SK-N-DZ (cell line): Measurements from ENCODE around the gene CBARP.

Source experiments
- DNase-seq: peaks from one replicate; pipeline ENCODE4 v3.0.0-alpha.2; 2015; ENCODE audit warnings: low spot score

CBARP gene

DNA sequence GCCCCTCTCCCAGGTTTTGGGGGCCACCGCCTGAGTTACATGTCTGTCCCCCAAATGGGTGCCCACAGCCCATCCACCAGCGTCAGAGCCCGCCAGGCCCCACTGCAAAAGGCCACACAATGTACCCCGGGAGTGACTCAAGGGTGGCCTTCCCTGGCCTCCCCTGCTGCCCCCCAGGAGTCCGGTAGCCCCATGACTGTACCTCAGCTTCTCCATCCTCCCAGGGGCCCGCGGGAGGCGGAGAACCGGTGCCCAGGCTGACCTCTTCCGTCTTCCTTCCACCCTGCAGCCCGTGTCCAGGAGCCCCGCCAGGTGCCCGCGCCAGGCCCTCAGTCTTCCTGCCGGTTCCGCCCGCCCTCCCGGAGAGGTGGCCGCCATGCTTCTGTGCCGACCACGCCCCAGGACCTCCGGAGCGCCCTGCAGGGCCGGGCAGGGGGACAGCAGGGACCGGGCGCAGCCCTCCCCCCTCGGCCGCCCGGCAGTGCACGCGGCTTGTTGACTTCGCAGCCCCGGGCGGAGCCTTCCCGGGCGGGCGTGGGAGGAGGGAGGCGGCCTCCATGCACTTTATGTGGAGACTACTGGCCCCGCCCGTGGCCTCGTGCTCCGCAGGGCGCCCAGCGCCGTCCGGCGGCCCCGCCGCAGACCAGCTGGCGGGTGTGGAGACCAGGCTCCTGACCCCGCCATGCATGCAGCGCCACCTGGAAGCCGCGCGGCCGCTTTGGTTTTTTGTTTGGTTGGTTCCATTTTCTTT, 10.3 kb downstream of the CBARP start:
- DNase-seq = no peak

DNA sequence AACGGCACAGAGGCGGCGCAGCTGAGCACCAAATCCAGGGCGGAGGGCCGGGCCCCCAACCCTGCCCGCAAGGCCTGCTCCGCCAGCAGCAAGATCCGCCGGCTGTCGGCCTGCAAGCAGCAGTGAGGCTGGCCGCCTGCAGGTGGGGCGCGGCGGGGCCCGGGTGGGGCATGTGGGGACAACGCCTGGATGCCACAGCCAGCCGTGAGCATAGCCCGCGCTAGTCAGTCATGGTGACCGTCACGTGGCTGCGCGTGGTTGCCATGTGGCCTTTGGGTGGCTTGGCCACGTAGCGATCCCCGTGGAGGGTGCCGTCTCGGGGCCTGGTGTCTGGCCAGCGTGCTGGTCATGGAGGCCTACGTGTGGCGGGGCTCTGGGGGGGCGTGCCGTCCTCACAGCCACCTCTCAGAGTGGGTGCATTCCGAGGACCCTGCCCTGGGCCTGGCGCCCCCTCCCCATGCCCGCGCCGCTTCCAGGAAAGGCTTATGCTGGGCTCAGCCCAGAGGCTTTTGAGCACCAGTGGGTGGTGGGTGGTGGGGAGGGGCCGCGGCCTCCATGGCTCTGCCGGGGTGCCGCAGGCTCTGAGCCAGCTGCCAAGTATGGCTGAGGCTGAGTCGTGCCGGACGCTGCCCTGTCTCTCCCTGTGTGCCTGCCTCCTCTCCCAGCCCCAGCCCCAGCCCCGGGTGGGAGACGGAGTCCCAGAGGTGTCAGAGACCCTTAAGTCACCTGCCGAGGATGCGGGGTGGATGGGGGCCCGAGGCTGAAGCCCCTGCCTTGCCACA, 11.1 kb downstream of the CBARP start:
- DNase-seq = no peak

DNA sequence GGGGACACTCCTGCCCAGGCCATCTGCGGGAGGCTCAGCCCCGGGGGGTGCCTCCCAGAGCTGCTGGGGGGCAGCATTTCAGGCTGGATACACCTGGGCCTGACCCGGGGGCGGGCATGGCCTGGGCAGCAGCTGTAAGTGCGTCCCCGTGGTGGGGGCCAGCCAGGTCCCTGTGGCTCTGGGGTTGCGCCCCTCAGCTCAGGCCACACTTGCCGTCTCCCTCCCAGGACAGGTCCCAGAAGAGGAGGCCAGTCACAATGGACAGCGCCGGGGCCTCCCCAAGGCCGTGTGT, 11.6 kb downstream of the CBARP start:
- no peak for DNase-seq

DNA sequence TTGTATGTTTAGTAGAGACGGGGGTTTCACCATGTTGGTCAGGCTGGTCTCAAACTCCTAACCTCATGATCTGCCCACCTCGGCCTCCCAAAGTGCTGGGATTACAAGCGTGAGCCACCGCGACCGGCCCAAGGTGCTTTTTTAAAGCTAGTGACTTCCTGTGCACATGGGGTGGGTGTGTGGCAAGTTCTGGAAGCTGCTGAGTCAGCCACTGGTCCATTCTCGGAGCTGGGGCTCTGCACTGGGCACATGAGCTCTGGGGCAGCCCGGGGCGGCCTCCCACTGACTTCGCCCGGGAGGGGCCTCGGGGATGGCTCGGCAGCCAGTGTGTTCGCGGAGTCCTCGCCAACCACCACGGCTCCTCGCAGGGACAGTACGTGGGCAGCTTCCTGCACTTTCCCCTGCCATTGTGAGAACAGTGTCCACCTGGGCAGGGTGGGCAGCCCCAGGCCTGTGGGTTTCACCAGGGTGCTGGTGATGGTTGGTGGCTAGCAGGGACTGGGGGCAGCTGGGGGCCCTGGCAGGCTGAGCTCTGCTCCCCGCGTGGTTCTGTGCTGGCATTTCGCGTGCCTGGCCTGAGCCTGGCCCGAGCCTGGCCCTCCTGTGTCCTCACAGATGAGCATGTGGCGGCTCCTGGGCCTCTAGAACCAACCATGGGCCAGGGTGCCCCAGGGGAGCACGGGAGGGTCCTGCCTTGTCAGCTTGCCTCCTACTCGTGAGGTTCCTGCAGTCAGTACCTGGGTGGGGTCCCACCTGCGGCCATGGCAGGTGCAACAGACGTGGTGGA, 12.2 kb downstream of the CBARP start:
- no peak for DNase-seq

DNA sequence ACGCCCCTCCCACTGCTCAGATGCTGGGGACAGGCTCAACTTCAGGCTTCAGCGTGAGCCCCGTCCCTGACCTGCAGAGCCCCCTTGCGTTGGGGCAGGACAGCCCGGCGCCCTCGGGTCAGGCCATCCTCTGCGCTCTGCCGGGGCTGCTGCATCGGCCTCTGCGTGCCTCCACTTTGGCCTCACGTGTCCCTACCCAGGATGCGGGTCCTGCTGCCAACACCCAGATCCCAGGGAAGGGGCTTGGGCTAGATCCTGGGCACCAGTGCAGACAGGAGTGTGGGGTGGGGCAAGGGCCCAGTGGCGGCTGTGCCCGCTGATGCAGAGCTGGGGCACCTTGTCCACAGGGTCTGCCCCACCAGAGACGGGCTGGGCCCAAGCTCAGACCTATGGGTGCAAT, 13.0 kb downstream of the CBARP start:
- DNase-seq = no peak

DNA sequence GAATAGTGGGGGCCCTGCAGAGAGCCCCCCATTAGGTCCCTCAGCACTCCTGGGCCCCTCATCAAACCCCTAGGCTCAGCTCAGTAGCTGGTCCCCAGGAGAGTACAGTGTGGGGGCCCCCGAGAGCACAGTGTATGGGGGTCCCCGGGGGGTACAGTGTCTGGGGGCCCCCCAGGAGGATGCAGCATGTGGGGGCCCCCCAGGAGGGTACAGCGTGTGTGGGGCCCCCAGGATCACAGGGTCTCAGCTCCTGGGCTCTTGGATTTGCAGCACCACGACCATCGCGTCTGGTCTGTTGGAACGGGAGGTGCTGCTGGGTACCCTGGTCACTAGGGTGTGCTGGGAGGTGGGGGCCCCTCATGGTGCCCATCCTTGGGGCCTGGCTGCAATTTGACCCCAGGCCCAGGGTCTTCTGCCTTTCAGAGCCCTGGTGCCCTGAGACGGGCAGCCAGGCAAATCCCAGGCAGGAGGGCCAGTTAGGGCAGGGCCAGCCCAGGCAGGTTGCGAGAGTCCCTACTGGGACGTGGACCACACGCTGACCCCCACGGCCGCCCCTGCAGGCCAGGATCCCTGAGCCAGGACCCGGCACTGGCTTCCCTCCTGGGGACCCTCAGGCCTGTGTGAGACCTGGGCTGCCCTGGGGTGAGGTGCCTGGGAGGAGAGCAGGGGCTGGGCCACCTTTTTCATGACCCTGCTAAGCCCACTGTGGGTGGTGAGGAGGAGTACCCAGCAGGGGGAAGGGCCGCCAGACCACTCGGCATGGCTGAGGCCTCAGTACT, 13.6 kb downstream of the CBARP start:
- no peak for DNase-seq

DNA sequence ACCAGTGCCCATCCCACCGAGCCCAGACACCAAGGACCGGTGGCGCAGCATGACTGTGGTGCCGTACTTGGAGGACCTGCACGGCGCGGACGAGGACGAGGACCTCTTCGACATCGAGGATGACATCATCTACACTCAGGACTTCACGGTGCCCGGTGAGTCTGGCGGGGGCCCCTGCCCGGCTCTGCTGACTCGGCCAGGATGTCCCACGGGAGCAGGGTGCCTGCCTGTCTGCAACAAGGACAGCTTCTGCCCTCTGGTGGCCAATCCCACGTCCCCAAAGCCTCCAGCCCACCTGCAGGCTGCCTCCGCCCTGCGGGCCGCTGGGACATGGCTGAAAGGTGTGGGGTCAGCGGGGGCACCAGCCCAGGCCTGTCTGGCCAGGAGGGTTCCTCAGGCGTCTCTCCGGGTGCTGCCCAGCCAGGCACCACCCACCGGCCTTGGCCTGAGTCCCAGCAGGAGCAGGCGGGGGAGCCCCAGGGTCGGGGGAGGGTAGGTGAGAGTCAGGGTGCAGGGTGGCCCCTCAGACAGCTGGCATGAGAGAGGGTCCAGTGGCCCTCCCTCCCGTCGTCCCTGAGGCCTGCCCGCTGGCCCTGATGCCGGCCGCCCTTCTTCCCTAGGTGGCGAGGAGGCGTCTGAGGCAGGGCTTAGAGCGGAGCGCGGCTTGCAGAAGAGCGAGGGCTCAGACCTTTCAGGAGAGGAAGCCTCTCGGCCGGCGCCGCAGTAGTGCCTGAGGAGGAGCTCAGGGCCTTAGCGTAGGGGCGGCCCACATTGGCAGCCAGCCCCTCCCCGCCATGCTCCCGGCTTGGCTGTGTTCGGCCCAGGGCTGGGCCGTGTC, 14.6 kb downstream of the CBARP start:
- peak; percentile 75 for DNase-seq

DNA sequence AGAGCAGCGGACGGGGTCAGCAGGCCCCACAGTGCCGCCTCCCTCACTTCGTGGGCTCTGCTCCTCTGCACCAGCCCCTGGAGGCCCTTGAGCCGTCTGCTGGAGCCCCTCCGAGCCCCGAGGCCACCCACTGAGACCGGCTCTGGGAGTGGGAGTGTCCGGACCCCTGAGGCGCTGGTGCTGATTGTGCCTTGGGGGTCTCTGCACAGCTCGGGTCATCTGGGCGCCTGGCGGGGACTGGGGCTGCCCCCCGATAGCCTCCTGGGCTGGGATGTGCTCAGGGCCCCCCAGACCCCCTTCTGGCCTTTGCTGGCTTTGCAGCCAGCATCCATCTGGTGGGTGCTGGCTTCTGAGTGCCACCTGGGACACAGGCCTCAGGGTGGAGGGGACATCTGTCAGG, 15.4 kb downstream of the CBARP start:
- no peak for DNase-seq

DNA sequence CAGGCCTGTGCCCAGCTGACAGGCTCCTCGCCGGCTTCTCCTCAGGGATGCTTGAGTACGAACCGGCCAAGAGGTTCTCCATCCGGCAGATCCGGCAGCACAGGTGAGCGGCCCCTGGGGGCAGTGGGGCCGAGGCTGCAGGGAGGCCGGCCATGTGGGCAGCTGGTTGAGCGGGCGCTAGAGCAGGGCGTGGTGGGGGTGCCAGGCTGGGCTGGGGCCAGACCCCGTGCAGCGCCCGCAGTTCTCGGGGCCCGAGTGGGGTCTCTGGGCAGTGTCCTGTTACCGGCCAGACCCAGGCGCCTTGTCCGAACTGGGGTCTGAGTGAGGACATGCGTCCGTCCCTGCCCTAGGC, 15.9 kb downstream of the CBARP start:
- no peak for DNase-seq

DNA sequence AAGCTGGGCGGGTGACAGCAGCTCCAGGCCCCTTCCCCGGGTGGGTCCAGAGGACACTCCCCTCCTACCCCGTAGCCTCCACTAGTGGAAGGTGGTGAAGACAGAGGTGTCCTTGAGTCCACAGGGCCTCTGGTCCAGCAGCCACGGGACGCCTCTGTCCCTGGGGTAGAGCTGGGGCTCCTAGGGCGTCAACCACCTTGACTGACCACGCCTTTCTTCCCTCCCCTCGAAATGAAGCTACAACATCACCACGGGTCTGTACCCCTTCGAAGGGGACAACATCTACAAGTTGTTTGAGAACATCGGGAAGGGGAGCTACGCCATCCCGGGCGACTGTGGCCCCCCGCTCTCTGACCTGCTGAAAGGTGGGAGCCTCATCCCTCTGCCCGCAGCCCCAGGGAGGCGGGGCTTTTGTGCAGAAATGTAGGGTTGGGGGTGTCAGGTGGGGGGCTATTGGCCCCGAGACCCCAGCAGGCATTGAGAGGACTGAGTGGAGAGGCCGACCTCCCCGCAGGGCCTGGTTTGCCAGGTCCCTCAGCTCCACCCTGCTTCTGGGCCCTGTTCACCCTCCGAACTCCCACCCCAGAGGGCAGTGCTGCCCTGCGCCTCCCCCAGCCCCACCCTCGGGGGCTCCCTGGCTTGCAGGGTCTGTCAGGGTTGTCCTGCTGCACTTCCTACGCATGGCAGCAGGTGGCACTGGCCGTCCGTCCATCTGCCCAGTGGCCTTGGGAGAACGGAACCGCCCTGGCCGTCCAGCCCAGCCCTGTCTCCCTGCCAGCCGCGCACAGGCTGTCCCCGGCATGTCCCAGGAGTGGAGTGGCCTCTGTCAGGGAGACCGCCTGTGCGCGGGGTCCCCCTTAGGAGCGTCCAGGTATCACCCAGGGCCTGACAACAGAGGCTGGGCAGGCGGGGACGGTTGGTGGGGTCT, 16.6 kb downstream of the CBARP start:
- peak; percentile 54 for DNase-seq

DNA sequence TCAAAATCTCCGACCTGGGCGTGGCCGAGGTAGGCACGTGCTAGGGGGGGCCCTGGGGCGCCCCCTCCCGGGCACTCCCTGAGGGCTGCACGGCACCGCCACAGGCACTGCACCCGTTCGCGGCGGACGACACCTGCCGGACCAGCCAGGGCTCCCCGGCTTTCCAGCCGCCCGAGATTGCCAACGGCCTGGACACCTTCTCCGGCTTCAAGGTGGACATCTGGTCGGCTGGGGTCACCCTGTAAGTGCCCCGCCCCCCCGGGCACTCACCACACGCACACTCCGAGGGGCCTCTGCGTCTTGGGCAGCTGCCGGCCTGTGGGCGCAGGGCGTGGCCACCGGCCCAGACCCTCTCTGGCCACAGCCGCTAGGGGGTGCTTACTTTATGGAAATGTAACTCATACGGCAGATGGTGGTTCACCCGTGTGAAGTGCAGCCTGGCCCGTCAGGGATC, 17.3 kb downstream of the CBARP start:
- no peak for DNase-seq

DNA sequence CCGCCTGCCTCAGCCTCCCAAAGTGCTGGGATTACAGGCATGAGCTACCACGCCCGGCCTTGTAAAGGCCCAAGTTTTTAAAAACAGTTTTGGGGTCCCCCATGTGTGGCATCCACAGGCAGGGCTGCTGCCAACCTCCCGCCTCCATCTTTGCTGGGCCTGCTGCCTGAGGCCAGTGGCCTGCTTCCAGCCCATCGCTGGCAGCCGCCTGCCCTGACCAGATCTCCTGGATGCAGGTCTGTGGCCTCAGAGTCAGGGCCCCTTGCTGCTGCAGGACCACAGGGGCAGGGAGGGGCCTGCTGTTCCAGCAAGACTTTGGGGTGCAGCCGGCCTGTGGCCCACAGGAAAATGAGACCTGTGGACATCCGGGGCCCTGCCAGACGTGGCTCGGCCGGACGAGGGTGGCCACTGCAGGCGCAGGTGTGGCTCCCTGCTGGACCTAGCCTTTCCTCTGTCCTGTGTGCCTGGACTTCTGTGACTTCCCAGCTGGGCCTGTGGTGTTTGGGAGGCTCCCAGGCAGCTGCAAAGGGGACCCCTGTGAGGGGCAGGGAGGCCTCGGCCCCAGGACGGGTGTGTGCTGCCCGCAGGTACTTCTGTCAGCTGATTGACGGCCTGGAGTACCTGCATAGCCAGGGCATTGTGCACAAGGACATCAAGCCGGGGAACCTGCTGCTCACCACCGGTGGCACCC, 17.9 kb downstream of the CBARP start:
- DNase-seq = no peak

DNA sequence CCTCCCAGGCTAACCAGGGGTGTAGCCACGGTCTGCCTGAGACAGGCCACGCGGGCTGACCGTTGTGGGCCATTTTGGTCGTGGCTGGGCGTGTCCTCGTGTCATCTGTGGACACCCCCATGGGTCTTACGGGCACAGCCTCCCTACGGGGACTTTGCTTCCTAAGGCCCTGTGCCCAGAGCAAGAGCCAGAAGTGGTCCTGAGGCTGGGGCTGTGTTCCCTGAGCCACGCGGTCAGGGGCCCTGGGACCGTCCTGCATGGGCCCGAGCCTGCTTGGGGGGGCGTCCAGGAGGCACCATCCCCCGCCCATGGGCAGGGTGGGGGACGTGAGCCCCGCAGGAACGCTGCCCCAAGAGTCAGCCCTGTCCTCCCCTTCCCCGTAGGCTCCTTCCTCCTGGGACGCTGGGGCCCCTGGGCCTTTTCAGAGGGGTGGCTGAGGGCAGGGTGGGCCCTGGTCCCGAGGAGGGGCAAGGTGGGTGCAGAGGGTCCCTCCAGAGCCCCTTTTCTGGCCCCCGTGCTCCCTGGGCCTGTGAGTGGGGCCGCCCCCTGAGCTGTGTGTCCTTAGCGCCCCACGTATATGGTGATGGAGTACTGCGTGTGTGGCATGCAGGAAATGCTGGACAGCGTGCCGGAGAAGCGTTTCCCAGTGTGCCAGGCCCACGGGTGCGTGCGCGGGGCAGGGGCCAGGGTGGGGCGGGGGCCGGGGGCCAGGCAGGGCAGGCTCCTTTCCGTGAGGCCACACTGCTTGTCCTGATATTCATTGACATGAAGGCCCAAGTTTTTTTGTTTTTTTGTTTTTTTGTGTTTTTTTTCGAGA, 18.8 kb downstream of the CBARP start:
- no peak for DNase-seq

DNA sequence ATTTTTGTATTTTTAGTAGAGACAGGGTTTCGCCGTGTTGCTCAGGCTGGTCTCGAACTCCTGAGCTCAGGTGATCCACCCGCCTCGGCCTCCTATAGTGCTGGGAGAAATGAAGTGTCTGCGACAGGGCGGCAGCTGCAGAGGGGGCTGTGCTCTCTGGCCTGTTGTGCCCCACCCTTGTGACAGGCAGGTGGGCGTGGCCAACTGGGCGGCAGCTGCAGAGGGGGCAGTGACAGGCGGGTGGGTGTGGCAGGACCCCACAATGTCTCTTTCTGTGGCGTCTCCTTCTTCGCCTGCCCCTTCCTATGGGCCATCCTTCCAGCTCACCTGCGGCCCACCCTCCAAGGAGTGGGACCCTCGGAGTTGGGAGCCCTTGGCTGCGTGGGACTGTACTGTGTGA, 20.4 kb downstream of the CBARP start:
- no peak for DNase-seq

DNA sequence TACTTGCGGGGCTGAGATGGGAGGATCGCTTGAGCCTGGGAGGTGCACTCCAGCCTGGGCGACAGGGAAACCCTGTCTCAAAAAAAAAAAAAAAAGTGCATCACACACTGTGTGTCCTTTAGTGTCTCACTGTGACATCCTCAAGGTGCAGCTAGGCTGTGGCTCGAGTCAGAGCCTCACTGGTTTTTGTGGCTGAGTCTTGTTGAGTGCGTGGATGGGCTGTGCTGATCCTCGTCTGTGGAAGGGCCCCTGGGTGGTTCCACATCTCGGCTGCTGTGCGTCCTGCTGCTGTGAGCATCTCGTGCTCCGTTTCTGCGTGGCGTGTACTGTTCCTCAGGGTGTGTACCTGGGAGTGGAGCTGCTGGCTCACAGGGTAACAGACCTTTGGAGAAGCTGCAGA, 21.0 kb downstream of the CBARP start:
- DNase-seq = no peak

DNA sequence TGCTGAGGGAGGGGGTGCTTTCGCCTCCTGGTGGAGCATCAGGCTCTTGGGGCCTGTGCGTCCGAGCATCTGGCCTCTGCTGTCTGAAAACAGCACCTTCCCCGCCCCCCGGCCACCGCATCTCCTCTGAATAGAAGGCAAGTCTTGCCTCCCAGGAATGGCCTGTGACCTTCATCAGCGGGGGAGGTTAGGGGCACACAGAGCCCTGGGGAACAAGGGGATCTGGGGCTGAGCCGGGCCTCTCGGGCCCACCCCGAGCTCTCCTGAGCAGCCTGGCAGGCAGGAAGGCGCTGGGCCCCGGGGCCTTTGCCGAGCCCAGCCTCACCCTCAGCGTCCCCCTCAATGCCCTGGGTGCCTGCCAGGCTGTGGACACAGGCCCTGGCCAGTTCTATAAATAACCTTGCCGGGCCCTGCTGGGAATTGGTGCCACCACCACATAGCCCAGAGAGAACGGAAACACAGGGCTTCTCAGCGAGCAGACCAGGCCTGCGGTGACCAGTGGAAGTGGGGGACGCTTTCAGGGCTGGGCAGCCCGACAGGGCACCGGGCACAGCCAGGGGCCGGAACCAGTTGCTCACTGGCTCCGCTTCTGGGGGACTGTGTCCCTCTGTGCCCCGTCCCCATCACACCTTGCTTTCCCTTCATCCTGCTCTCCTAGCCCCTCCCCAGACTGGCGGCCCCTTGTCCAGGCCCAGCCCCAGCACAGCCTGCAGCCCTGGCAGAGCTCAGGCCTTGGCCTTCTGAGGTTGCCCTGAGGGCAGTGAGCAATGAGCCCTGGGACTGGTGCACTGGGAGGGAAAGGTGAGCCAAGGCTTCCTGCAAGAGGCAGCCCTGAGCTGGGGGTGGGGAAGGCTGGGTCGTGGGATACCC, 22.7 kb downstream of the CBARP start:
- no peak for DNase-seq

DNA sequence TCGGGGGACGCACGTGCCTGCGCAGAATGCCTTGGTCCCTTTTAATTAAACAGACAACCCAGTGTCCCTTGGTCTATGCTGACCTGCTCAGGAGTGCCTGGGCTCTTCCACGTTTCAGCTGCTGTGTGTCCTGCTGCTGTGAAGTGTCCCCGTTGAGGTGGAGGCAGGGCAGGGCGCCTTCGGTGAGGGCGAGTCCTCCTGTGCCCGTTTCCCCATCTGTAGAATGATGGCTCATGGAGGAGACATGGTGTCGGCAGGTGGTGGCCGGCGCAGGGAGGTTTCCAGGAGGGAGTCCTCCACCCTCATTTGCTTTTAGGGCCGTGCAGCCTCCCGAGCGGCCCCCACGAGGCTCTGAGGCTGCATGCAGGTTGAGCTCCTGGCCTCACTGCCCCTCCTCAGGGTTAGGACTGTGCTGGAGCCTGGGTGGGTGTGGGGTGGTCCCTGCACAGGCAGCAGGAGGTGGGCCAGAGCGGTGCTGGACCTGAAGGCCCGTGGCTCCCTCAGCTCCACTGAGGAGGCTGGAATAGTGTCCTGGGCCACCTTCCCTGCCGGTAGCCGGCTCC, 23.4 kb downstream of the CBARP start:
- no peak for DNase-seq
